Measurements from ENCODE around the gene PRKD1.
"Not testable (repeated sequence)": the region's sequence is repeated elsewhere in the genome, so short reads cannot be mapped to it uniquely, and the experiment has no call there.

Gene PRKD1

GRCh38 chr14:29839691-29840090 lies 88.0 kb downstream of the PRKD1 start:
- not testable (repeated sequence) for H3K36me3 Mint-ChIP-seq (ENCODE audit: low read depth); DNase-seq (ENCODE audit: low spot score); H3K27me3 Mint-ChIP-seq (ENCODE audit: low read depth); H3K4me3 Mint-ChIP-seq; H3K27ac Mint-ChIP-seq; H3K4me1 Mint-ChIP-seq (ENCODE audit: low read depth)
- H3K9me3 Mint-ChIP-seq, result peaks cover 44% of the 10 kb centered on the region

DNA sequence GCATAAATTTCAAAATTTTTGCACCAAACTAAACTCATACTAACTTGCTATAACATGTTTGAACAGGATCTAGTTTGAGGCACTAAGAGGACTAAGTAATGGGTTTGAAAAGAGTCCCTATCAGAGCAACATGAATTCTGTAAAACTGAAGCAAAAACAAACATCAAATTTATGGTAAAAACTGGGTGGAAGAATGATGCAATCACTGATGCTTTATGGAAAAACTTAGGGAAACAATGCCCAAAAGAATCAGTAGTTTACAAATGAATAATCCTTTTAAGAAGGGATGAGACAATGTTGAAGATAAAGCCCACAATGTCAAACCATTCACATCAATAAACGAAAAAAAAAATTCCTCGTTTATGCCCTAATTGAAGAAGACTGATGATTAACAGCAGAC lies 88.9 kb downstream of the PRKD1 start:
- no peaks in the 10 kb centered on the region for H3K36me3 Mint-ChIP-seq (ENCODE audit: low read depth)
- no peaks in the 10 kb centered on the region for H3K27me3 Mint-ChIP-seq (ENCODE audit: low read depth)
- H3K4me1 Mint-ChIP-seq (ENCODE audit: low read depth), result no peaks in the 10 kb centered on the region
- DNase-seq (ENCODE audit: low spot score), result no peak
- no peak overlapping the region for H3K4me3 Mint-ChIP-seq
- H3K9me3 Mint-ChIP-seq, result peaks cover 44% of the 10 kb centered on the region
- H3K27ac Mint-ChIP-seq, result no peak overlapping the region

GRCh38 chr14:29836395-29836794 lies 91.3 kb downstream of the PRKD1 start:
- Mint-ChIP-seq H3K9me3 (peaks cover 50% of the 10 kb centered on the region), H3K27me3 (ENCODE audit: low read depth) (no peaks in the 10 kb centered on the region), H3K4me1 (ENCODE audit: low read depth) (no peaks in the 10 kb centered on the region), H3K4me3 (no peak overlapping the region), H3K36me3 (ENCODE audit: low read depth) (no peaks in the 10 kb centered on the region), H3K27ac (no peak overlapping the region)
- DNase-seq (ENCODE audit: low spot score), result no peak

DNA sequence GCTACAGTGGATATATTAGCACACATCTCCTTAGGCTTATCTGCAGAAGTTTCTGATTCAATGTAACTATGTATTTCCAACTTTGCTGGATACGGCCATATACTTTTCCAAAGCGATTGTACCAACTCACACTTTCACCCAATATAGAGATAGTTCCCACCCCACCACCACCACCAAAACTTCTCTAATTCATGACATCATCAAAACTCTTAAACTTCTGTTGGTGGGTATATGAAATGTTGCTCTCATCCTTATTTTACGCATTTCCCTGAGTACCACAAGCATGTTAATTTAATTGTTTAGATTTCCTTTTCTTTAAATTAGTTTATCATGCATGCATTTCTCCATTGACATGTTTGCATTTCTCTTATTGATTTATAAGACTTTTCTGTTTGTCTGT lies 95.6 kb downstream of the PRKD1 start:
- H3K27ac Mint-ChIP-seq, result no peak overlapping the region
- no peaks in the 10 kb centered on the region for H3K27me3 Mint-ChIP-seq (ENCODE audit: low read depth)
- no peak for DNase-seq (ENCODE audit: low spot score)
- no peak overlapping the region for H3K4me3 Mint-ChIP-seq
- no peaks in the 10 kb centered on the region for H3K36me3 Mint-ChIP-seq (ENCODE audit: low read depth)
- H3K4me1 Mint-ChIP-seq (ENCODE audit: low read depth), result no peaks in the 10 kb centered on the region
- peaks cover 36% of the 10 kb centered on the region for H3K9me3 Mint-ChIP-seq

DNA sequence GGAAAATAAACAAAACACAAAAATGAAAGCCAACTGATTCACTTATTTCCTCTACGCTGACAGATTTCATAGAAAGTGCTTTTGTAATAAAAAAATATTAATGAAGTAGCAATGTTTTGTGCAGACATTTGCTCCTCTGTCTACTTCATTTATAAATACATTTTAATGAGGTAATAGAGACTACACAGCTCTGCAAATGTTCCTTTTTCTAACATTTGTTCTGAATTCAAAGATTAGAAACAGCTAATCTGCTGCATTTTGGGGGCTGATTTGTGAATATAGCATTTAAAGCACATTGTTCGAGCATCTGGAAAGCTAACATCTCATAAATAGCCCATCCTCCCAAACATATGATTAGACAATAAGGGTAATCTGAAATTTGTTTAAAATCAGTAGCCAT lies 97.8 kb downstream of the PRKD1 start:
- H3K4me3 Mint-ChIP-seq, result no peak overlapping the region
- no peaks in the 10 kb centered on the region for H3K4me1 Mint-ChIP-seq (ENCODE audit: low read depth)
- H3K27me3 Mint-ChIP-seq (ENCODE audit: low read depth), result no peaks in the 10 kb centered on the region
- DNase-seq (ENCODE audit: low spot score), result no peak
- H3K9me3 Mint-ChIP-seq, result peaks cover 27% of the 10 kb centered on the region
- H3K36me3 Mint-ChIP-seq (ENCODE audit: low read depth), result no peaks in the 10 kb centered on the region
- H3K27ac Mint-ChIP-seq, result no peak overlapping the region

DNA sequence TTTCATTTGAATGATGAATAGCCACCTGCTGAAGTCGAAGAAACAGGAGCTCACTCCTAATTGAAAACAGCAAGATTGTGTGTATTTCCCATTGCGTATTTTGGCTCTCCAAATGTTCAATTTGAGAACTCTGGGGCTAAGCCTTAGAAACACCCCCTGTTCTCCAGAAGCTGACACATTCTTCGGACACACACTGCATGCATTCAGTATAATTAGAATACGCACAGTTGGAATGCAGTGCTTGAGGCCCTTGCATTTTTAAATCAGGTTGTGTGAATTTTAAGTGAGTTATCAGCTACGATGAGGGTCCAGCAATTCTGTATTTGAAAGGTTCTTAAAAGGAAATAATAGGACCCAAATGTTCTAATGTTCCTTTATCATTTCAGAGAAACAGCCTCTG lies 103.8 kb downstream of the PRKD1 start:
- no peaks in the 10 kb centered on the region for H3K27me3 Mint-ChIP-seq (ENCODE audit: low read depth)
- H3K27ac Mint-ChIP-seq, result no peak overlapping the region
- H3K4me1 Mint-ChIP-seq (ENCODE audit: low read depth), result no peaks in the 10 kb centered on the region
- no peak overlapping the region for H3K4me3 Mint-ChIP-seq
- H3K36me3 Mint-ChIP-seq (ENCODE audit: low read depth), result no peaks in the 10 kb centered on the region
- no peak for DNase-seq (ENCODE audit: low spot score)
- peaks cover 11% of the 10 kb centered on the region for H3K9me3 Mint-ChIP-seq

DNA sequence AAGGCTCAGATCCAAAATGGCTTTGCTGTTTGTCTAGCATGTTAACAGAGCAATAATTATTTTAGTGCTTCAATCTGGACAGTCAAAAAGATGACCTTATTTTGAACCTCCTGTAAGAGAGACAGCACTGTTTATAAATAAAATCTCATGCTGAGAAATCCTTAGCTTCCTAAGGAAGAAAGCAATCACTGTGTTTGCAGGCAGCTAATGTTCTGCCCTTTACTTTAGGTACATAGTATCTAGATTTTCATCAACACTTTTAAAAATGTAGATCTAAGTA lies 105.3 kb downstream of the PRKD1 start:
- no peak overlapping the region for H3K27ac Mint-ChIP-seq
- no peaks in the 10 kb centered on the region for H3K36me3 Mint-ChIP-seq (ENCODE audit: low read depth)
- H3K9me3 Mint-ChIP-seq, result peaks cover 7% of the 10 kb centered on the region
- DNase-seq (ENCODE audit: low spot score), result no peak
- H3K27me3 Mint-ChIP-seq (ENCODE audit: low read depth), result no peaks in the 10 kb centered on the region
- no peak overlapping the region for H3K4me3 Mint-ChIP-seq
- no peaks in the 10 kb centered on the region for H3K4me1 Mint-ChIP-seq (ENCODE audit: low read depth)

- Mint-ChIP-seq H3K4me3 (no peak overlapping the region), H3K4me1 (ENCODE audit: low read depth) (no peaks in the 10 kb centered on the region), H3K27ac (no peak overlapping the region), H3K9me3 (peaks cover 7% of the 10 kb centered on the region), H3K36me3 (ENCODE audit: low read depth) (no peaks in the 10 kb centered on the region), H3K27me3 (ENCODE audit: low read depth) (no peaks in the 10 kb centered on the region)
- no peak for DNase-seq (ENCODE audit: low spot score)
Observed at GRCh38 chr14:29821661-29822429, 105.8 kb downstream of the PRKD1 start.

DNA sequence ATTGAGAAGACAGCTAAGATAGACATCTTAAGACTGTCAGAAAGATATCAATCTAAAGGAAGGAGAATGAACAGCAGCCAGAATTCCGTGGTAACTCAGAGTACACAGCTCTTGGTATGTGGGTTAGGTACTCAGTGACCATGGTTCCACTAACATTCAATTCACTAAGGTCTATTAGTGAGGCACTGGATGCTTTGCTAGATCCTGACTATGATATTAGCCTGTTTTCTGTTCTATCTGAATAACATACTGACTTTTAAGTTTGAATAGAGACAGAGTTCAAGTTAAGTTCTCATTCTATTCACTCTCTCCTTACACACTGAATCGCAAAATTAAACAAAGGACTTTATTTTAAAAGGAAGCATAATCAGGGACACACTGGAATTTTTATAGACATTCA lies 106.4 kb downstream of the PRKD1 start:
- Mint-ChIP-seq H3K4me1 (ENCODE audit: low read depth) (no peaks in the 10 kb centered on the region), H3K36me3 (ENCODE audit: low read depth) (no peaks in the 10 kb centered on the region), H3K27me3 (ENCODE audit: low read depth) (no peaks in the 10 kb centered on the region), H3K4me3 (no peak overlapping the region), H3K27ac (no peak overlapping the region), H3K9me3 (peaks cover 7% of the 10 kb centered on the region)
- DNase-seq (ENCODE audit: low spot score), result no peak

DNA sequence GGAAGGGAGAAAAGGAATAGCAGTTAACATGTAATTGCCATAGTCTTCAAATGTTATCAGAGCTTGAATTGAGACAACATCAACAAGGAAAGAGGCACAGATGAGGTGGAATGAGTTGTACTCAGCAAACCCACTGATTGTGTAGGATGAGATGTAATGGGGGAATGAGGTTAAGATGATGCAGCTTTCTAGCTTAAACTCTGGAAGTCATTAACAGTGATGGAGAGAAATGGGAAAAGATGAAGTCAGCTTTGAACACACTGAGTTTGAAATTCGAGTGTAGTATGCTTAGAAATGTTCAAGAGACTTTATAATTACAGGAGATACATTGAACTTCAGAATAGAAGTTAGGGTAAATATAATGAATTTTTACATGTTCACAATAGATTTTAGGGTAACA lies 106.9 kb downstream of the PRKD1 start:
- Mint-ChIP-seq H3K27me3 (ENCODE audit: low read depth) (no peaks in the 10 kb centered on the region), H3K27ac (no peak overlapping the region), H3K4me3 (no peak overlapping the region), H3K4me1 (ENCODE audit: low read depth) (no peaks in the 10 kb centered on the region), H3K9me3 (peaks cover 7% of the 10 kb centered on the region), H3K36me3 (ENCODE audit: low read depth) (no peaks in the 10 kb centered on the region)
- no peak for DNase-seq (ENCODE audit: low spot score)

- Mint-ChIP-seq H3K9me3 (peaks cover 13% of the 10 kb centered on the region), H3K36me3 (ENCODE audit: low read depth) (no peaks in the 10 kb centered on the region), H3K27ac (no peak overlapping the region), H3K4me3 (no peak overlapping the region), H3K4me1 (ENCODE audit: low read depth) (no peaks in the 10 kb centered on the region), H3K27me3 (ENCODE audit: low read depth) (no peaks in the 10 kb centered on the region)
- DNase-seq (ENCODE audit: low spot score), result no peak
Observed at GRCh38 chr14:29817767-29818405, 109.8 kb downstream of the PRKD1 start.

- Mint-ChIP-seq H3K9me3 (peaks cover 20% of the 10 kb centered on the region), H3K4me1 (ENCODE audit: low read depth) (no peaks in the 10 kb centered on the region), H3K4me3 (no peak overlapping the region), H3K27me3 (ENCODE audit: low read depth) (no peaks in the 10 kb centered on the region), H3K27ac (no peak overlapping the region), H3K36me3 (ENCODE audit: low read depth) (no peaks in the 10 kb centered on the region)
- DNase-seq (ENCODE audit: low spot score), result no peak
Observed at GRCh38 chr14:29815016-29815674, 112.5 kb downstream of the PRKD1 start.

DNA sequence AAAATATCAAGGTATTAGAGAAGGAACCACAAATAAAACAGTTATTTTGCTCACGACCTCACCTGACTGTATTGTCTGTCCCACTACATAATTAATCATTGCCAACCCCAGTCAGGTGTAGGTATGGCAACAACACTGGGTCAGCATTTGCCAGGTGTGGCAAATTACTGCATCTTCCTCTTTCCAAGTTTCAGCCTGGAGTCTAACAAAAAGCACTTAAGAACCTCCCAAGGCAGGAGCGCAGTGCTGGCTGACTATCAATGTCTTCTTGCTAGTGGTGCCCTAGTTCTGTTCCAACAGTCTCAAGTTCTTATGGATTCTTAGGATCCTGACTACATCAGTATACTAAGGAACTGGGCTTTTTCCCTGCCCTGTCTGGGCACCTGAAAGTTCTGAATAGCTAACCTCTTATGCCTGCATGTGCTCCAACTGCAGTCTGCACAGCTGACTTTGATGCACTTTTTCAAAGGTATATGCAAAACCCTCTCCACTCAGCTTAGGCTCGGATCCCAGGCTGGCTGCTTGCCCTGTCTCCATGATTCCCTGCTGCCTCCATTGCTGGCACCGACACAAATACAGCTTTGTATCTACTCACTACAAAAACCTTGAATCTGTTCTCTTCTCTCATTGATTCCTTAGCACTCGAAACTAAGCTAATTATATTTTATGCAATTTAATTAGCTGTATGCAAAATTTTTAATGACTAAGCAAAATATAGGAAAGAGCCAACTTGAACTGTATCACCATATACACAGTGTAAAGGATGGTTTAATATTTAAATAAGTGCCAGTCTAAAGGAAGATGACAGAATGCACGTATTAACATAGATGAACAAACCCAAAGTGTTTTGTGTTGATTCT lies 113.3 kb downstream of the PRKD1 start:
- no peak for DNase-seq (ENCODE audit: low spot score)
- Mint-ChIP-seq H3K27ac (no peak overlapping the region), H3K4me1 (ENCODE audit: low read depth) (no peaks in the 10 kb centered on the region), H3K36me3 (ENCODE audit: low read depth) (no peaks in the 10 kb centered on the region), H3K27me3 (ENCODE audit: low read depth) (no peaks in the 10 kb centered on the region), H3K9me3 (peaks cover 25% of the 10 kb centered on the region), H3K4me3 (no peak overlapping the region)

DNA sequence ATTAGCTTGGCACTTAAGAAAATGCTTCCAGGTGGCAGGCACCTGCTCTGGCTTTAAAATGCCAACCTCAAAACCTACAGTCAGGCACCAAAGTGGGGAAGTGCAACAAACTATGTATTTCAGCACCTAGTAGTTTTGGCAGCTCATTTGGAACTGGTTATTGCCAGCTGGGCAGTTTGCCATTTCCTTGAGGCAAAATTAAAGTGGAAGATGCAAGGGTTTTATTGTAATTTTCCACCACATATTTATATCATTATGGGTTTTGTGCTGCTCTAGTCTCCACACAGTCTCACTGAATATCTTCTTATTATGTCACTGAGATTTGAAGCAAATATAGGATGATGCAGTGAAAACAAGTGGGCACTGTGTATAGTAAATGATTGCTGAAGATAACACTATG lies 117.0 kb downstream of the PRKD1 start:
- no peaks in the 10 kb centered on the region for H3K36me3 Mint-ChIP-seq (ENCODE audit: low read depth)
- DNase-seq (ENCODE audit: low spot score), result no peak
- no peak overlapping the region for H3K27ac Mint-ChIP-seq
- H3K4me1 Mint-ChIP-seq (ENCODE audit: low read depth), result no peaks in the 10 kb centered on the region
- H3K27me3 Mint-ChIP-seq (ENCODE audit: low read depth), result no peaks in the 10 kb centered on the region
- H3K4me3 Mint-ChIP-seq, result no peak overlapping the region
- H3K9me3 Mint-ChIP-seq, result peaks cover 41% of the 10 kb centered on the region
